Thyroid gland (tissue), 4 donors: ENCODE measurements around the gene KCTD13. TPM values are rescaled to one million over a fixed set of nuclear protein-coding genes. Genes with fewer than 3 reads are reported as not detected.
"Not testable (repeated sequence)": the region's sequence is repeated elsewhere in the genome, so short reads cannot be mapped to it uniquely, and the experiment has no call there.

Source experiments
- DNase-seq, 2 donors: peaks; one replicate each; pipeline ENCODE4 v3.0.0-alpha.2; 2019
- H3K27ac ChIP-seq, 3 donors: fragments of 200-600 bp; sonication (generic); 1 replicate in 2 of 3; 2 replicates in 1 of 3; pipeline ENCODE4 v1.5.1; 2016 to 2019; ENCODE audit warnings: mild to moderate bottlenecking in 1 of 3, moderate library complexity in 1 of 3
- H3K27me3 ChIP-seq: fragments of 200-600 bp; sonication (generic); one replicate; pipeline ENCODE4 v1.5.1; 2019
- H3K36me3 ChIP-seq, 2 donors: fragments of 200-600 bp; sonication (generic); one replicate each; pipeline ENCODE4 v1.5.1; 2016 to 2019
- H3K4me1 ChIP-seq, 2 donors: fragments of 200-600 bp; sonication (generic); one replicate each; pipeline ENCODE4 v1.5.1; 2017 to 2019
- H3K4me3 ChIP-seq, 3 donors: fragments of 200-600 bp; sonication (generic); replicated peaks in 1 of 3; 1 replicate in 2 of 3; 2 replicates in 1 of 3; pipeline ENCODE4 v1.5.1; 2016; ENCODE audit warnings: mild to moderate bottlenecking in 1 of 3
- H3K9me3 ChIP-seq: fragments of 200-600 bp; sonication (generic); one replicate; pipeline ENCODE4 v1.5.1; 2017
- CTCF ChIP-seq, 6 experiments: fragments of 200-600 bp in 3 of 6; fragments of 450-650 bp in 3 of 6; sonication (generic) in 3 of 6; IDR thresholded peaks; one replicate each; pipeline ENCODE4 v1.5.1; 2016 to 2019; ENCODE audit warnings: antibody characterized with exemption in 6 of 6, mild to moderate bottlenecking in 2 of 6, inconsistent platforms in 1 of 6, moderate library complexity in 1 of 6
- POLR2A ChIP-seq, 2 donors: fragments of 450-650 bp; IDR thresholded peaks; one replicate each; pipeline ENCODE4 v1.6.1; 2017; ENCODE audit warnings: antibody characterized with exemption in 2 of 2, mild to moderate bottlenecking in 2 of 2, moderate library complexity in 1 of 2
- WGBS, 2 donors: methylation state at CpG; one replicate each; pipeline ENCODE4 v1.1.5; 2017; 5-methylcytosine and 5-hydroxymethylcytosine counted together
- intact Hi-C: fragments of 100-400 bp; cut with DNase I; formaldehyde crosslinking; loops from one replicate; pipeline ENCODE4 v1.15.1; 2023
- total RNA-seq, 4 donors: library from RNA; depleted of rRNA; stranded (reverse); fragments of >200 nt; gene quantifications; one replicate each; pipeline ENCODE4 v1.2.3, GENCODE V29; 2016

The KCTD13 gene
- total RNA-seq, 4 donors from 2014 or later: 9.8 to 27.5 (median 15.5) TPM

GRCh38 chr16:29876217-29876593 lies 49.8 kb downstream of the KCTD13 start:
- peaks cover 14% of the 10 kb centered on the region for H3K27me3 ChIP-seq
- H3K27ac ChIP-seq: no peak overlapping the region
- 14 to 17% methylated on average over 18 of the region's 18 CpGs for WGBS, 2 donors
- H3K9me3 ChIP-seq: no peaks in the 10 kb centered on the region
- no peak overlapping the region for H3K4me3 ChIP-seq
- intact Hi-C loops: no loop called here
- H3K36me3 ChIP-seq: no peaks in the 10 kb centered on the region
- no peak for DNase-seq
- no peak for TF ChIP-seq POLR2A (IDR thresholded peaks at IDR 0.05)
- peaks cover 0 to 7% of the 10 kb centered on the region in 2 donors for H3K4me1 ChIP-seq

GRCh38 chr16:29875206-29875605 lies 50.8 kb downstream of the KCTD13 start:
- no peak overlapping the region for H3K4me3 ChIP-seq
- no peaks in the 10 kb centered on the region for H3K9me3 ChIP-seq
- no peak for DNase-seq
- 93 to 100% methylated on average over 4 to 5 of the region's 6 CpGs for WGBS, 2 donors
- peaks cover 14% of the 10 kb centered on the region for H3K27me3 ChIP-seq
- intact Hi-C loops: no loop called here
- H3K36me3 ChIP-seq: no peaks in the 10 kb centered on the region
- H3K27ac ChIP-seq: no peak overlapping the region
- no peak for TF ChIP-seq POLR2A (IDR thresholded peaks at IDR 0.05)
- TF ChIP-seq CTCF (IDR thresholded peaks at IDR 0.05): no peak
- peaks cover 0 to 7% of the 10 kb centered on the region in 2 donors for H3K4me1 ChIP-seq

GRCh38 chr16:29873319-29873718 lies 52.7 kb downstream of the KCTD13 start:
- no peak for DNase-seq
- WGBS, 2 donors: 69 to 91% methylated on average over 4 to 10 of the region's 26 CpGs
- Histone ChIP-seq H3K9me3 (no peaks in the 10 kb centered on the region), H3K36me3 (no peaks in the 10 kb centered on the region), H3K4me3 (no peak overlapping the region), H3K27ac (no peak overlapping the region), H3K27me3 (peaks cover 14% of the 10 kb centered on the region), H3K4me1 (peaks cover 0 to 7% of the 10 kb centered on the region in 2 donors)
- TF ChIP-seq POLR2A (IDR thresholded peaks at IDR 0.05) (no peak), CTCF (IDR thresholded peaks at IDR 0.05) (no peak)
- intact Hi-C loops: no loop called here

GRCh38 chr16:29871822-29872546 lies 54.0 kb downstream of the KCTD13 start:
- H3K9me3 ChIP-seq: no peaks in the 10 kb centered on the region
- peaks cover 0 to 7% of the 10 kb centered on the region in 2 donors for H3K4me1 ChIP-seq
- H3K36me3 ChIP-seq: no peaks in the 10 kb centered on the region
- 84 to 92% methylated on average over 13 to 15 of the region's 16 CpGs for WGBS, 2 donors
- peaks cover 7% of the 10 kb centered on the region for H3K27me3 ChIP-seq
- DNase-seq: no peak
- intact Hi-C loops: no loop called here
- H3K27ac ChIP-seq: no peak overlapping the region
- TF ChIP-seq POLR2A (IDR thresholded peaks at IDR 0.05) (no peak), CTCF (IDR thresholded peaks at IDR 0.05) (no peak)
- H3K4me3 ChIP-seq: no peak overlapping the region

GRCh38 chr16:29869067-29869466 lies 57.0 kb downstream of the KCTD13 start:
- H3K4me3 ChIP-seq, H3K27ac ChIP-seq, H3K4me1 ChIP-seq, H3K27me3 ChIP-seq, H3K36me3 ChIP-seq, H3K9me3 ChIP-seq, DNase-seq, intact Hi-C loops: not testable (repeated sequence)
- 92% methylated on average over 8 of the region's 8 CpGs for WGBS, 2 donors

GRCh38 chr16:29868396-29869009 lies 57.5 kb downstream of the KCTD13 start:
- Histone ChIP-seq H3K9me3 (no peaks in the 10 kb centered on the region), H3K4me3 (no peak overlapping the region), H3K36me3 (no peaks in the 10 kb centered on the region), H3K27me3 (no peaks in the 10 kb centered on the region), H3K27ac (no peak overlapping the region), H3K4me1 (no peaks in the 10 kb centered on the region)
- DNase-seq: no peak
- intact Hi-C loops: no loop called here
- no peak for TF ChIP-seq CTCF (IDR thresholded peaks at IDR 0.05)
- TF ChIP-seq POLR2A (IDR thresholded peaks at IDR 0.05): no peak
- WGBS, 2 donors: 63 to 86% methylated on average over 5 to 8 of the region's 8 CpGs
